GM18873 (cell line): ENCODE measurements around the gene E2F4.

Experiments
- ATAC-seq: cut with Tn5 transposase; IDR thresholded peaks from one replicate; pipeline ENCODE4 v1.9.1; 2021; ENCODE audit warnings: mild to moderate bottlenecking, moderate library complexity, moderate number of reproducible peaks; ENCODE audit not compliant: unreplicated experiment, low FRiP score

Gene E2F4

GRCh38 chr16:67230809-67231660 is 39.1 kb downstream of the E2F4 start:
- no peak for ATAC-seq

- ATAC-seq = no peak
Measured at GRCh38 chr16:67233596-67233995, 41.6 kb downstream of the E2F4 start.

- ATAC-seq = no peak
Measured at GRCh38 chr16:67234180-67234597, 42.2 kb downstream of the E2F4 start.

GRCh38 chr16:67235816-67236562 is 44.0 kb downstream of the E2F4 start:
- no peak for ATAC-seq

- no peak for ATAC-seq
Measured at GRCh38 chr16:67236563-67237395, 44.8 kb downstream of the E2F4 start.

GRCh38 chr16:67237396-67238277 is 45.7 kb downstream of the E2F4 start:
- ATAC-seq = no peak

GRCh38 chr16:67238278-67238575 is 46.3 kb downstream of the E2F4 start:
- ATAC-seq = no peak

- ATAC-seq = no peak
Measured at GRCh38 chr16:67238806-67239470, 47.0 kb downstream of the E2F4 start.

- ATAC-seq = no peak
Measured at GRCh38 chr16:67240506-67240905, 48.6 kb downstream of the E2F4 start.

GRCh38 chr16:67241008-67241900 is 49.3 kb downstream of the E2F4 start:
- no peak for ATAC-seq

- no peak for ATAC-seq
Measured at GRCh38 chr16:67242138-67242730, 50.3 kb downstream of the E2F4 start.

GRCh38 chr16:67243481-67243880 is 51.5 kb downstream of the E2F4 start:
- no peak for ATAC-seq

- peak; percentile 45 for ATAC-seq
Measured at GRCh38 chr16:67244387-67245185, 52.6 kb downstream of the E2F4 start.

- ATAC-seq = no peak
Measured at GRCh38 chr16:67245186-67245585, 53.2 kb downstream of the E2F4 start.

GRCh38 chr16:67245674-67246080 is 53.7 kb downstream of the E2F4 start:
- no peak for ATAC-seq

- no peak for ATAC-seq
Measured at GRCh38 chr16:67246081-67246755, 54.3 kb downstream of the E2F4 start.

GRCh38 chr16:67246756-67247191 is 54.8 kb downstream of the E2F4 start:
- no peak for ATAC-seq
